GM11168 (cell line): Measurements from ENCODE around the gene LHB.
"Not testable (repeated sequence)": the region's sequence is repeated elsewhere in the genome, so short reads cannot be mapped to it uniquely, and the experiment has no call there.

Experiments used
- in situ Hi-C: fragments of 300-500 bp; cut with MboI; formaldehyde crosslinking; loops from one replicate; pipeline ENCODE4 v1.12.0; 2022; ENCODE audit warnings: low sequenced_read_pairs; ENCODE audit not compliant: unreplicated experiment

LHB gene

DNA sequence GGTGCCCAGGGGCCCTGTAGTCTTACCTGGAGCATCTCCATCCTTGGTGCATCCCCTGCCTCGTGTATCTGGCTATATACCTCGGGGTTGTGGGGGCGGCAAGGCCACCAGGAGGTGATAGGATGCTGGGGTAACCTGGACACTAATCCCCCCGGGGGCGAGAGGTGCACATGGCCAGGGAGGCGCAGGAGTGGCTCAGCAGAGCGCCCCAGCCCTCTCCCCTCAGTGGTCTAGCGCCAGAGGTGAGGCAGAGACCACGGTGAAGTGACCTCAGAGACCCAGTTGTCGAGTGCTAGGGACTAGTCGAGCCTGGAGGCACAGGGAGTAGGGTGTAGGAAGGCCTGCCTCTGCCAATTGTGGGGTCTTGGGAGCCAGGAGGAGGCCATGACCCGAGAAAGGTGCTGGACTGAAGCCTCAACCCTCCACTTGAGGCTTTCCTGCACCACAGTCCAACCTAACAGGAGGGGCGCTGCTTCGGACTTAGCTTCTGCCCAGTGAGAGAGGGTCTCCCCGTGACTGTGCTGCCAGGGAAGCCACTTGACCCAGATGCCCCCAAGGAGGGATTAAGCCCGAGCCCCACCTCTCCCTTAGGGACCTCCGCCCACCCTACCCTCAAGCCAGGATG, at the start of gene LHB:
LHB (minus strand) TSS at position 51 of the 625 bp plus-strand sequence; CDS start at position 41, 10 bp downstream.
- in situ Hi-C loops, result no loop called here

DNA sequence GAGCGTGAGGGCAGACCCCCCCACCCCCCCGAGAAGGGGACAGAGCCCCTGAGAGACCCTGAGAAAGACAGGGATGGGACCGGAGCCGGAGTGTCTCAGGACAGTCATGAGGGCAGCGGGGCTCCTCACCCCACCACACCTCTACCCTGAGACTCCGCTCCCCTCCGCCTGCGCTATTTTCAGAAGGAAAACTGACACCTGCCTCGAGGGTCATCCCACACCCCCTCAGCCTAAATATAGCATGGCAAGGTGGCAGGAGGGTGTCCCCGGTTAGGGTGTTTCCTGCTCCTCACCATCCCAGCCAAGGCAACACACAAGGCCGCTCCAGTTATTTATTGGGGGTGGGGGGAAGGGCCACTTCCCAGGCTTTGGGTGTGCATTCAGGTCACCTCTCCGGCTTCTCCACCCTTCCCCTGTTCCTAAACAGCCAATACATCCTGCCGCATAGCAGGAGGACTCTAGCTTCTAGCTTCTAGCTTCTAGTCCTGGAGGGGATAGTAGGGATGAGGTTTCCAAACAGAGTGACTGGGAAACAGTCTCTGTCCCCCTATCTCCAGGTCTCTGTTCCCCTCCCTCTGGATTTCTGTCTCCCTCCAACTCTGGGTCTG, 49.1 kb upstream of the LHB start:
- in situ Hi-C loops, result no loop called here

DNA sequence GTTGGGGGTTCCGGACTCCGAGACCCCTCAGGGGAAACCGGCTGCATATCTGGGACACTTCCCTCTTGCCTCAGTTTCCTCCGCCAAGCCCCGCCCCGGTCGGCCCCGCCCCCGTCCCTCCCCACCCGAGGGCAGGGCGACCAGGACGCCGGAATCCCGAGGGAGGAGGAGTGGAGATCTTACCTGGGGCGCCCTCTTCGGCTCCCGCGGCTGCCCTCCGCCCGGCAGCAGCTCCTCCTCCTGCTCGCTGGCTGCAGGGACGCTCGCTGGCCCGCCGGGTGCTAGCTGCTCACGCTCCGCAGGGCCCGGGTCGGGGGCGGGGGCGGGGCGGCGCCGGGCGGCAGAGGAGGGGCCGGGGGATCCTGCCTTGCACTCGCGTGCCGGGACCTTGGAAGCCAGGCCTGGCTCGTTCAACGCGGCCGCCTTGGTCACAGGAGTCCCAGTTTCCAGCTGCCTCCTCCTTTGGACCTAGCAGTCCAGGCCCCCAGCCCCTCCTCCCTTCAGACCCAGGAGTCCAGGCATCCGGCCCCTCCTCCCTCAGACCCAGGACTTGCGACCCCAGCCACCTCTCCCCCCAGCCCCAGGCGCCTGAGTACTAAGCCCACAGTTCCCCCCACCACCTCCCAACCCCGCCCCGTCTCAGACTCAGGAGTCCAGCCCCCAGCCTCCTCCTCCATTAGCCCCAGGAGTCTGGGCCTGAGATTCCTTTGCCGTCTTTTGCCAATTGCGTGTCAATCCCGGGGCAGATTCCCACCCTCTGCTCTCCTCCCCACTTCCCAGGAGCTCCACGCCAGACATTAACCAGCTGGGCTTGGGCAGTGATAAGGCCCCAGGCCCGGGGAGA, 48.1 kb upstream of the LHB start, which contains the start of gene NTF4:
NTF4 (minus strand) TSS at position 51 of the 844 bp plus-strand sequence. CDS start 2,821 bp downstream, outside the sequence.
- in situ Hi-C loops, result no loop called here

DNA sequence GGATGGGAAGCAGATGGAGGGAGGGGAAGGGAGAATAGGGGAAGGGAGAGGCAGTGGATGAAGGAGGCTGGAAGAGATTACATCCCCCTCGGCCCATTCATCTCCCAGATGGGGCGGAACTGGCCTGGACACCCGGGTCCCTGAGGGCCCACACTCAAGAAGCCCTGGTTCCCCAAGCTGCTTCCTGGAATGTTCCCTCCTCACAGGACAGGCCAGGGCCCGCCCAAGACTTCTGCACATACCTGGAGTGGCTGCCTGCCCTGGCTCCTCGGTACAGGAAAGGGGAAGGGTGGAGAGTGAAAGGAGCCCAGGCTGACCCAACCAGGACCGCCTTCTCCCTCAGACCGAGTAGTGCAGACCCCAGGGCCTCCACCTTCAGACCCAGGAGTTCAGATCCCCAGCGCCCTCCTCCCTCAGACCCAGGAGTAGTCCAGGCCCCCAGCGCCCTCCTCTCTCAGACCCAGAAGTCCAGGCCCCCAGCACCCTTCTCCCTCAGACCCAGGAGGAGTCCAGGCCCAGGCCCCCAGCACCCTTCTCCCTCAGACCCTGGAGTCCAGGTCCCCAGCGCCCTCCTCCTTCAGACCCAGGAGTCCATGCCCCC, 47.2 kb upstream of the LHB start:
- in situ Hi-C loops, result no loop called here

DNA sequence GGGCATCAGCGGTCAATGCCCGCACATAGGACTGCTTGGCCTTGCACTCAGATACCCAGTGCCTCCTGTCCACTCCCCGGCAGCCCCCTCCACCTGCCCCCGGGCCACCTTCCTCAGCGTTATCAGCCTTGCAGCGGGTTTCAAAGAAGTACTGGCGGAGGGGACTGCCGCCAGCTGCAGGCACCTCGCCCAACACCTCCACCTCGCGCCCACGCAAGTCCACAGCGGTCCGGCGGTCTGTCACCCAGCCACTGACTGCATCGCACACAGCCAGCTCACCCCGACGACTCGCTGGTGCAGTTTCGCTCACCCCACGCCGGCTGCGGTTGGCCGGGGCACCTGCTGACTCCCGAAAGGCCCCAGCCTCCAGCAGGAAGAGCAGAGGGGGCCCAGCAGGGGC, 44.6 kb upstream of the LHB start:
- in situ Hi-C loops, result no loop called here

DNA sequence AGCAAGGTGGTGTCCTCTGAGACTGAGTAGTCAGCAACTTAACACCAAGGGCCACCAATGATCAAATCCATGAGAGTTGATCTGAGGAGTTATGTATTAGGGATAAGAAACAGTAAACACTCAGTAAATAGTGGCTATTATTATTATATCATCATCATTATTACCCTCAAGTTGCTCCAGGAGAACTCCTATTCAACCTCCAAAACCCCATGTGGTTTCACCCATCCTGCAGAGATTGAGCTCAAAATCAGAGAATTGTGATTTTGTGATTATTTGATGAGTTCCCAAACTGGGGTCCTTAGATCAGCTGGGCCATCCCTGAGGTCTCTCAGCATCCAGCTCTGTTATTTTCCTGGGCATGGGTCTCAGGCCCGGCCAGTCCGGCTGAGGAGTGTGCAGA, 44.1 kb upstream of the LHB start:
- in situ Hi-C loops, result no loop called here

DNA sequence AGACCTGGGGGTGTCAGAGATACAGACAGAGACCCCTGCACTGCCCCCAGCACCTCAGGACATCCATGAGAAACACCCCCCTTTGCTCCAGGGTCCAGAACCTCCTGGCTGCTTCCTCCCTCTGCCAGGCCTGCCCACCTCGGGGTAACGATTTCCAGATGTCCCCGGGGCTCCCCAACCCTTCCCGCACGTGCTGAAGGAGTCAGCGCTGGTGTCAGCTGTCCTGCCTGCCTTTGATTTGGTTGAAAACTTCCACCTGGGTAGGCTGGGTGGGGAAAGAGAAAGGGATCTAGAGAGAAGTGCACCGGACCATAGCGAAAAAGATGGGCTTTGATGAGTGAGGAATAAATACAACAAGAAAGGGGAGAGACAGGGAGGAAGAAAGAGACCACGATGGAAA, 42.2 kb upstream of the LHB start:
- in situ Hi-C loops, result no loop called here

DNA sequence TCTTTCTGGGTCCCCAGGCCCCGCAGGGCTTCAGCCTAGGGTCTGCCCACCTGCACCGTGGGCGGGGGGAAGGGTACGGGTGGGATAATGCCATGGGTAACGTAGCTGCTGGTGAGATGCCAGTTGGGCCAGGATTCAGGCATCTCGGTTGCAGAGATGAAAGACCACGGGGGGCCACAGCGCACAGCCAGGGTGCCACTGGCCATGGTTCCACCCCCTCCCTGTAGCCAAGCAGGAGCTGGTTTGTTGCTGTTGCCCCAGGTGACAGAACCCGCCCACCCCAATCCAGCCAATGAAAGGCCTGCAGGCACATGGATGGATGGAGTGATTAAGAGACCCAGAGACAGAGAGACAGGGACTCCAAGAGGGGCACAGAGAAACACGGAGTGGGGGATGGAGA, 41.7 kb upstream of the LHB start:
- in situ Hi-C loops, result no loop called here

DNA sequence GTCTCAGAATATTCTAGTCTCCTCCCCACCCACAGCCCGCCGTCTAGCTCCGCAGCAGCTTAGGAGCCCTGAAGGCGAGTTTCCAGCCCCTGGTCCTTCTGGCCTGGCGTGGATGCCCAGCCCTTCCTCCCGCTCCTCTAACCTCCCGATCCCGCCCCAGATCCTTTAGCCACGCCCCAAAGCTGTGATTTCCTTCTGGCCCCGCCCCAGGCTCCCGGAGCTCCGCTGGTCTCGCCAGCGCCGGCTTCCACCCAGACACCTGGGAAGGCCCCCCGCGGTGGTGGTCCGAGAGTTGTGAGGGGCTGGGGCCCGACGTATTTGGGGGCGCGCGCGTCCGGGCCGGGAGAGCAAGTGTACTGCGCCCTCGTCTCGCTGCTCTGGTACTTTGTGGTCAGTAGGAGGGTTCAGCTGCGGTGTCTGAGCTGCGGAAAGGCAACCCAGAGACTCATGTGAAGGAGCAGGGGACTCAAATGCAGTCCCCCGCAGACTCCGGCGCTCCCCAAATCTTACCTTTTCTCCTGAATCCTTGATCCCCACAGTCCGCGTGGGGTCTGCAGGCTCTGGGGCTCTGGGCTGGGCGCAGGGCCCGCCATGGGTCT, 40.8 kb upstream of the LHB start, which contains the start of gene CGB7:
CGB7 (minus strand) TSS at position 114 of the 599 bp plus-strand sequence. CDS start 2,374 bp downstream, outside the sequence.
- in situ Hi-C loops, result no loop called here

DNA sequence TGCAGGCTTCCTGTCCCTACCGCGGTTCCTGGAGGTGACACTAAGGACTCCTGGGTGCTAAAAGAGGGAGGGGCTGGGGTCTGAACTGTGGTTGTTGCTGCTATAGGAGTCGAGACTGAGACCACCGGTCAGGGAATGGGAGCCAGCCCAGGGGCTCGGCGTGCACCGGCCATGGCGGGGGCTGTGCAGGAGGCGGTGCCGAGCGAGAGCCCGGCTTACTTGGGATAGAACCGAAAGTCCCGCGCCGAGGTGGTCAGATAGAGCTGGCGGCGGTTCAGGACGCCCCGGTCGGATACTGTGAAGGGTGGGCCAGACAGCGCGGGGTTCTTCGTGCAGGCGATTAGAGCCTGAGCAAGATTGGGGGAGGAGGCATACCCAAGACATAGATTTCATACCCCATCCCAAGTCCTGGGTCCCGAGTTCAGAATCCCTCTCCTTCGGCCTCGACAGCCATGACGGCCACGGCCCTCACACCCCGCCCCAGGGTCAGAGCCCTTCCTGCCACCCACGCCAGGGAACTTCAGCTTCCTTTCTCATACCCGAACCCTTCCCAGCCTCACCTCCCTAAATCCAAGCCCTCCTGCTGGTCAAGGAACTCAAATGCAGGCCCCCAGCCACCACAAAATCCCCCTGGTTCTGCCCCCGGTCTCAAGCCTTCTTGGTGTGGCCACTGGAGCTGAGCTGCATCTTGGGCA, 40.2 kb upstream of the LHB start:
- in situ Hi-C loops, result not testable (repeated sequence)

DNA sequence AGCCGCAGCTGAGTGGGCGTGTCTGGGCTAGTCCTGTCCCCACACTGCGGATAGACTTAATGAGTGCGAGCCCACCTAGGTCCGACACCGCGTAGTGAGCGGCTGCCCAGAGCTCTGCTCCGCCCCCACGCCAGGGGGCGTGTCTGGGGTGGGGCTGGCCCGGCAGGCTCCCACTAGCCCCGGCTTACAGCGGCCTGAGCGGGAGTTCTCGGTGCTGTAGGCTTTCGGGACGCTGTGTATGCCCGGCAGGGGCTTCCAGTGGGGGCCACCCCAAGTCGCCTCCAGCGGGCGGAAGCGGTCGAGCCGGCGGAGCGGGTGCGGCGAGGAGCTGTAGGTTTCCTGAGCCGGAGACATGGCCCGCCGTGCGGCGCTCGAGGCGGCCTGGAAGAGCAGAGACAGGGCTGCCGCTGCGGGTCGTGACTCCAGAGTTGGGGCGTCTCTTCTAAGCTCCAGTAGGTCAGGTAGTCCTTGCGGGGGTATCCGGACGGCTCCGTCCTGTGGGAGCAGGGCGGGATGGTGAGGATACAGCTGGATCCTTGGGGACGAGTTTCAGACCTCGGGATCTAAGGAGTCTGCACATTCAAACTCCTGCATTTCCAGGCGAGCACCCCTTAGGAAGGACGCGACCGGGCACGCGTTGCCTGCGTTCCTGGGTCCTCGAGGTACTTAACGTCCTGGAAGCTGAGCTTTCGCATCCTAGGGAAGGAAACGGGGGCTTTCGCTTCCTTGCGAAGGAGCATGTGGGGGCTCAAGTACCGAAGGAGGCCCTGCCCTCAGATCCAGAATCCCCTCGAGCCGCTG, 39.4 kb upstream of the LHB start:
- in situ Hi-C loops, result no loop called here

DNA sequence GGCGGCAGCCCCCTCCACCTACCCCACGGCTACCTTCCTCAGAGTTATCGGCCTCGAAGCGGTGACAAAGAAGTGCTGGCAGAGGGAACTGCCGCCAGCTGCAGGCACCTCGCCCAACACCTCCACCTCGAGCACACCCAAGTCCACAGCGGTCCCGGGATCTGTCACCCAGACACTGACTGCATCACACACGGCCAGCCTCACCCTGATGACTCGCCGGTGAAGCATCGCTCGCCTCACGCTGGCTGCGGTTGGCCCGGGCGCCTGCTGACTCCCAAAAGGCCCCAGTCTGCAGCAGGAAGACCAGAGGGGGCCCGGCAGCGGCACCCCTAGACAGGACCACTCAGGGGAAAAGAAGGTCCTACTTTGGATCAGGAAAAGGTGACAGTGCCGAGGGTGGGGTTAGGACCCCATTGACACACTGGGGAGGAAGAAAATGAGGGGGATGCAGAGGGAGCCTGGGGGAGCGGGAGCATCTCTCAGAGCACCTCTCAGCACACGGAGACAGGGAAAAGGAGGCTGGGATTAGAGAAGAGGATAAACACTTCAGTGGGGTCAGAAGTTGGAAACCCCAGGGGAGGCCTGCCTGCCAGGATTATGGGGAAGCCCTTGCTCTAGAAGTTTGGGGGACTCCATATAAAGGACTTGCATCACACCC, 33.6 kb upstream of the LHB start:
- in situ Hi-C loops, result not testable (repeated sequence)

DNA sequence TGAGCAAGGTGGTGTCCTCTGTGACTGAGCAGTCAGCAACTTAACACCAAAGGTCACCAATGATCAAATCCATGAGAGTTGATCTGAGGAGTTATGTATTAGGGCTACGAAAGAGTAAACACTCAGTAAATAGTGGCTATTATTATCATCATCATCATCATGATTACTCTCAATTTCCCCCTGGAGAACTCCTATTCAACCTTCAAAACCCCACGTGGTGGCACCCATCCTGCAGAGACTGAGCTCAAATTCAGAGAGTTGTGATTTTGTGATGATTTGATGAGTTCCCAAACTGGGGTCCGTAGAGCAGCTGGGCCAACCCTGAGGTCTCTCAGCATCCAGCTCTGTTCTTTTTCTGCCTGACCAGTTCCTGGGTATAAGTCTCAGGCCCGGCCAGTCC, 32.9 kb upstream of the LHB start:
- in situ Hi-C loops, result not testable (repeated sequence)

DNA sequence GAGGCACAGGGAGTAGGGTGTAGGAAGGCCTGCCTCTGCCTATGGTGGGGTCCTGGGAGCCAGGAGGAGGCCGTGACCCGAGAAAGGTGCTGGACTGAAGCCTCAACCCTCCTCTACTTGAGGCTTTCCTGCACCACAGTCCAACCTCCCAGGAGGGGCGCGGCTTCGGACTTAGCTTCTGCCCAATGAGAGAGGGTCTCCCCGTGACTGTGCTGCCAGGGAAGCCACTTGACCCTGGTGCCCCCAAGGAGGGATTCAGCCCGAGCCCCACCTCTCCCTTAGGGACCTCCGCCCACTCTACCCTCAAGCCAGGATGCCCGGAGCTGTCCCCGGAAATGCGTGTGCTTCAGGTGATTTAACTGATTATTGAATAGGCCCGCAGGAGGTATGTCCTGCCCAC, 32.1 kb upstream of the LHB start, which contains the start of gene CGB8:
CGB8 (minus strand) TSS at position 101 of the 400 bp plus-strand sequence. CDS start 372 bp downstream, outside the sequence.
- in situ Hi-C loops, result not testable (repeated sequence)

DNA sequence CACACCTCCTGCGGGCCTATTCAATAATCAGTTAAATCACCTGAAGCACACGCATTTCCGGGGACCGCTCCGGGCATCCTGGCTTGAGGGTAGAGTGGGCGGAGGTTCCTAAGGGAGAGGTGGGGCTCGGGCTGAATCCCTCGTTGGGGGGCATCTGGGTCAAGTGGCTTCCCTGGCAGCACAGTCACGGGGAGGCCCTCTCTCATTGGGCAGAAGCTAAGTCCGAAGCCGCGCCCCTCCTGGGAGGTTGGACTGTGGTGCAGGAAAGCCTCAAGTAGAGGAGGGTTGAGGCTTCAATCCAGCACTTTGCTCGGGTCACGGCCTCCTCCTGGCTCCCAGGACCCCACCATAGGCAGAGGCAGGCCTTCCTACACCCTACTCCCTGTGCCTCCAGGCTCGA, 26.7 kb upstream of the LHB start, which contains the start of gene CGB5:
CGB5 (plus strand) TSS at position 301 of the 400 bp plus-strand sequence. CDS start 362 bp downstream, outside the sequence.
- in situ Hi-C loops, result not testable (repeated sequence)

DNA sequence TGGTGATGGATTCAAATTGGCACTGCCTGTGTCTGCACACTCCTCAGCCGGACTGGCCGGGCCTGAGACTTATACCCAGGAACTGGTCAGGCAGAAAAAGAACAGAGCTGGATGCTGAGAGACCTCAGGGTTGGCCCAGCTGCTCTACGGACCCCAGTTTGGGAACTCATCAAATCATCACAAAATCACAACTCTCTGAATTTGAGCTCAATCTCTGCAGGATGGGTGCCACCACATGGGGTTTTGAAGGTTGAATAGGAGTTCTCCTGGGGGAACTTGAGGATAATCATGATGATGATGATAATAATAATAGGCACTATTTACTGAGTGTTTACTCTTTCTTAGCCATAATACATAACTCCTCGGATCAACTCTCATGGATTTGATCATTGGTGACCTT, 25.8 kb upstream of the LHB start:
- in situ Hi-C loops, result not testable (repeated sequence)

DNA sequence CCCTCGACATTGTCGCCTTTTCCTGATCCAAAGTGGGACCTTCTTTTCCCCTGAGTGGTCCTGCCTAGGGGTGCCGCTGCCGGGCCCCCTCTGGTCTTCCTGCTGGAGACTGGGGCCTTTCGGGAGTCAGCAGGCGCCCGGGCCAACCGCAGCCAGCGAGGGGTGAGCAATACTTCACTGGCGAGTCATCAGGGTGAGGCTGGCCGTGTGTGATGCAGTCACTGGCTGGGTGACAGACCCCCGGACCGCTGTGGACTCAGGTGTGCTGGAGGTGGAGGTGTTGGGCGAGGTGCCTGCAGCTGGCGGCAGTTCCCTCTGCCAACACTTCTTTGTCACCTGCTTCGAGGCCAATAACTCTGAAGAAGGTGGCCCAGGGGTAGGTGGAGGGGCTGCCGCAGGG, 25.3 kb upstream of the LHB start:
- in situ Hi-C loops, result no loop called here

DNA sequence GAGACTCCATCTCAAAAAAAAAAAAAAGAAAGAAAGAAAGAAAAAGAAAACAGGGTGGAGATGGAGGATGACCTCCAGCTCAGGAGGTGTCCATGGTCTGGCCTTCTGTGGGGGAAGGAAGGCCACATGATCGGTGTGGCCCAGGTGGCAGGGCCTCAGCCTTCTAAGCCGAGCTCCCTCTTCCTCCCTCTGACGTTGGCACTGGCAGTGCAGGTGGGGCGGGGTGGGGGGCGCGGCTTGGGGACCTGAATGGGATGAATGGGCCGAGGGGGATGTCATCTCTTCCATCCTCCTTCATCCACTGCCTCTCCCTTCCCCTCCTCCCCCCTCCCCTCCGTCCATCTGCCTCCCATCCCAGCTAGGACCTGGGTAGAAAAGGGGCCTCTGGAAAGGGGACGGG, 22.8 kb upstream of the LHB start:
- in situ Hi-C loops, result not testable (repeated sequence)
